GM19328 (cell line): Measurements from ENCODE around the gene GALR2.
"Not testable (repeated sequence)": the region's sequence is repeated elsewhere in the genome, so short reads cannot be mapped to it uniquely, and the experiment has no call there.

Experiments
- ATAC-seq: cut with Tn5 transposase; IDR thresholded peaks from one replicate; pipeline ENCODE4 v1.9.1; 2021; ENCODE audit warnings: mild to moderate bottlenecking, moderate library complexity; ENCODE audit not compliant: unreplicated experiment

GALR2 gene

GRCh38 chr17:76049836-76050537 is 24.6 kb upstream of the GALR2 start:
- ATAC-seq: no peak

GRCh38 chr17:76050538-76051467 is 23.8 kb upstream of the GALR2 start:
- no peak for ATAC-seq

GRCh38 chr17:76051561-76051960 is 23.0 kb upstream of the GALR2 start:
- ATAC-seq: no peak

GRCh38 chr17:76053246-76054111 is 21.1 kb upstream of the GALR2 start:
- no peak for ATAC-seq

GRCh38 chr17:76054112-76054476 is 20.5 kb upstream of the GALR2 start:
- ATAC-seq: no peak

- no peak for ATAC-seq
Observed at GRCh38 chr17:76056882-76057281, 17.7 kb upstream of the GALR2 start.

- ATAC-seq: not testable (repeated sequence)
Observed at GRCh38 chr17:76058264-76058663, 16.3 kb upstream of the GALR2 start.

GRCh38 chr17:76063875-76064546 is 10.6 kb upstream of the GALR2 start:
- ATAC-seq: no peak

- ATAC-seq: no peak
Observed at GRCh38 chr17:76065775-76066174, 8.8 kb upstream of the GALR2 start.

GRCh38 chr17:76071531-76072147 is 2.9 kb upstream of the GALR2 start:
- no peak for ATAC-seq

- ATAC-seq: peak; percentile 83
Observed at GRCh38 chr17:76072148-76072858, 2.3 kb upstream of the GALR2 start, which contains the start of gene SRP68. TSS of gene SRP68 (minus strand) at chr17:76072517. CDS start at chr17:76072491, 26 bp downstream.

- ATAC-seq: no peak
Observed at GRCh38 chr17:76075364-76076145, 974 bp downstream of the GALR2 start.

GRCh38 chr17:76076146-76076764 is 1.7 kb downstream of the GALR2 start:
- ATAC-seq: no peak

GRCh38 chr17:76076765-76077583 is 2.4 kb downstream of the GALR2 start:
- ATAC-seq: no peak

GRCh38 chr17:76077584-76078110 is 3.1 kb downstream of the GALR2 start:
- no peak for ATAC-seq

GRCh38 chr17:76078370-76078769 is 3.8 kb downstream of the GALR2 start:
- ATAC-seq: not testable (repeated sequence)
